Adipocyte (in vitro differentiated cells): ENCODE data around the gene SLC23A1.
A peak's percentile ranks its signal among the peaks of the same experiment; 100 is the strongest.
"Not testable (repeated sequence)": the region's sequence is repeated elsewhere in the genome, so short reads cannot be mapped to it uniquely, and the experiment has no call there.

Experiments used
- DNase-seq: peaks from one replicate; pipeline ENCODE4 v3.0.0-alpha.2; 2015; ENCODE audit warnings: low read depth
- H3K27me3 ChIP-seq: replicated peaks from 2 replicates; pipeline ENCODE4 v1.7.0; 2013; ENCODE audit warnings: mild to moderate bottlenecking, low read length, moderate library complexity; ENCODE audit not compliant: control insufficient read depth, insufficient read depth
- H3K36me3 ChIP-seq: 2 replicates; pipeline ENCODE4 v1.7.0; 2013; ENCODE audit warnings: low read length, mild to moderate bottlenecking, moderate library complexity; ENCODE audit not compliant: control insufficient read depth, insufficient read depth, severe bottlenecking
- H3K4me1 ChIP-seq: 2 replicates; pipeline ENCODE4 v1.7.0; 2013; ENCODE audit warnings: mild to moderate bottlenecking, low read length, moderate library complexity; ENCODE audit not compliant: control insufficient read depth, insufficient read depth
- H3K4me3 ChIP-seq: 2 replicates; pipeline ENCODE4 v1.7.0; 2013; ENCODE audit warnings: mild to moderate bottlenecking, low read length, moderate library complexity
- H3K9ac ChIP-seq: 2 replicates; pipeline ENCODE4 v1.7.0; 2013; ENCODE audit warnings: mild to moderate bottlenecking, low read length, moderate library complexity
- H3K9me3 ChIP-seq: 2 replicates; pipeline ENCODE4 v1.7.0; 2013; ENCODE audit warnings: mild to moderate bottlenecking, low read length, moderate library complexity; ENCODE audit not compliant: control insufficient read depth

Gene SLC23A1

GRCh38 chr5:139354186-139354585 lies 28.9 kb downstream of the SLC23A1 start:
- no peak for DNase-seq
- Histone ChIP-seq H3K4me1 (peaks cover 8% of the 10 kb centered on the region), H3K27me3 (no peaks in the 10 kb centered on the region), H3K9me3 (peaks cover 3% of the 10 kb centered on the region), H3K36me3 (peaks cover 18% of the 10 kb centered on the region), H3K4me3 (no peak overlapping the region), H3K9ac (no peak overlapping the region)

DNA sequence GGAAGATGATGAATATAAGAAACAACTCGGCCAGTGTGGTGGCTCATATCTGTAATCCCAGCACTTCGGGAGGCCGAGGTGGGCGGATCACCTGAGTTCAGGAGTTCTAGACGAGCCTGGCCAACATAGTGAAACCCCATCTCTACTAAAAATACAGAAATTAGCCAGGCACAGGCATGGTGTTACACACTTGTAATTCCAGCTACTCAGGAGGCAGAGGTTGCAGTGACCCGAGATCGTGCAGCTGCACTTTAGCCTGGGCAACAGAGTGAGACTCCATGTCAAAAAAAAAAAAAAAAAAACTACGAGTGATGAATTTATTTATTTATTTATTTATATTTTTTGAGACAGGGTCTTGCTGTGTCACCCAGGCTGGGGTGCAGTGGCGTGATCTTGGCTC lies 35.2 kb downstream of the SLC23A1 start:
- not testable (repeated sequence) for H3K36me3 ChIP-seq, H3K9me3 ChIP-seq

DNA sequence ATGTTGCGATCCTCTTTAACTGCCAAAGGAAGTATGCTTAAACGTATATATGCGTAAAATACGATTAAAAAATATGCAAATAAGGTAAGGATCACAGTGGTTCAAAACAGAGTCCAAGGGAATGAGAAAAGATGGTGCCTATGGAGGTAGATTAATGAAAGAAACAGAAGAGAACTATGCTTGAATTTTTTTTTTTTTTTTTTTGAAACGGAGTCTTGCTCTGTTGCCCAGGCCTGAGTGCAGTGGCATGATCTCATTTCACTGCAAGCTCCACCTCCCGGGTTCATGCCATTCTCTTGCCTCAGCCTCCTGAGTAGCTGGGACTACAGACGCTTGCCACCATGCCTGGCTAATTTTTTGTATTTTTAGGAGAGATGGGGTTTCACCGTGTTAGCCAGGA lies 37.7 kb downstream of the SLC23A1 start:
- H3K9ac ChIP-seq, H3K9me3 ChIP-seq, H3K27me3 ChIP-seq, DNase-seq, H3K4me3 ChIP-seq, H3K36me3 ChIP-seq: not testable (repeated sequence)
- peaks cover 33% of the 10 kb centered on the region for H3K4me1 ChIP-seq

More for the DNA sequence above, 35.2 kb downstream of the SLC23A1 start:
- not testable (repeated sequence) for H3K27me3 ChIP-seq, H3K9ac ChIP-seq, DNase-seq, H3K4me3 ChIP-seq
- H3K4me1 ChIP-seq = peaks cover 21% of the 10 kb centered on the region

- Histone ChIP-seq H3K9ac (no peak overlapping the region), H3K9me3 (no peaks in the 10 kb centered on the region), H3K27me3 (no peaks in the 10 kb centered on the region), H3K36me3 (no peaks in the 10 kb centered on the region), H3K4me1 (peaks cover 28% of the 10 kb centered on the region), H3K4me3 (peak overlapping the region; percentile 100)
- DNase-seq = no peak
Observed at GRCh38 chr5:139344177-139344576, 38.9 kb downstream of the SLC23A1 start.

GRCh38 chr5:139343476-139343875 lies 39.6 kb downstream of the SLC23A1 start:
- no peaks in the 10 kb centered on the region for H3K36me3 ChIP-seq
- H3K4me1 ChIP-seq = peaks cover 28% of the 10 kb centered on the region
- H3K9ac ChIP-seq = peak overlapping the region; percentile 100
- H3K27me3 ChIP-seq = no peaks in the 10 kb centered on the region
- DNase-seq = no peak
- H3K4me3 ChIP-seq = peak overlapping the region; percentile 100
- H3K9me3 ChIP-seq = no peaks in the 10 kb centered on the region

GRCh38 chr5:139342423-139342723 lies 40.7 kb downstream of the SLC23A1 start:
- H3K36me3 ChIP-seq = no peaks in the 10 kb centered on the region
- DNase-seq = no peak
- peak overlapping the region; percentile 100 for H3K9ac ChIP-seq
- H3K9me3 ChIP-seq = no peaks in the 10 kb centered on the region
- H3K27me3 ChIP-seq = no peaks in the 10 kb centered on the region
- H3K4me3 ChIP-seq = peak overlapping the region; percentile 100
- H3K4me1 ChIP-seq = peaks cover 28% of the 10 kb centered on the region

- H3K9ac ChIP-seq = peak within 1 kb of the TSS; percentile 100
- H3K4me3 ChIP-seq = peak within 1 kb of the TSS; percentile 100
- H3K4me1 ChIP-seq = peaks cover 28% of the 10 kb centered on the region
- H3K9me3 ChIP-seq = no peaks in the 10 kb centered on the region
- no peaks in the 10 kb centered on the region for H3K36me3 ChIP-seq
- H3K27me3 ChIP-seq = no peaks in the 10 kb centered on the region
- DNase-seq = peak; percentile 98
Observed at GRCh38 chr5:139341689-139342422, 41.2 kb downstream of the SLC23A1 start, which contains the start of gene PAIP2. Gene PAIP2 (plus strand): TSS chr5:139341854. CDS start chr5:139363785, 21,931 bp downstream.

GRCh38 chr5:139341187-139341688 lies 41.9 kb downstream of the SLC23A1 start:
- no peaks in the 10 kb centered on the region for H3K27me3 ChIP-seq
- peaks cover 33% of the 10 kb centered on the region for H3K4me1 ChIP-seq
- no peak for DNase-seq
- peak overlapping the region; percentile 100 for H3K9ac ChIP-seq
- no peaks in the 10 kb centered on the region for H3K9me3 ChIP-seq
- H3K4me3 ChIP-seq = peak overlapping the region; percentile 100
- no peaks in the 10 kb centered on the region for H3K36me3 ChIP-seq

DNA sequence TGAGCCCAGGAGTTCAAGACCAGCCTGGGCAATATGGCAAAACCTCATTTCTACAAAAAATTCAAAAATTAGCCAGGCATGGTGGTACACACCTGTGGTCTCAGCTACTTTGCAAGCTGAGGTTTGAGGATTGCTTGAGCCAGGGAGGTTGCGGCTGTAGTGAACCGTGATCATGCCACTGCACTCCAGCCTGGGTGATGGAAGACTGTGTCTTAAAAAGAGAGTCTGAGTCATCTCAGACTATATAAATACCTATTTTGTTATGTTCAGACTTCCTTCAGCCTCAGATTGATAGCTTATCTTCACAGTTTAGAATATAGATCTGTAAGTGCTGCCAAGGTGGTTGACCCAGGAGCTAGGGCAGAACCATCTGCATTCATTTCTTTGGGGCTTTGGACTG lies 43.0 kb downstream of the SLC23A1 start:
- H3K9me3 ChIP-seq = no peaks in the 10 kb centered on the region
- H3K4me1 ChIP-seq = peaks cover 37% of the 10 kb centered on the region
- H3K36me3 ChIP-seq = no peaks in the 10 kb centered on the region
- no peaks in the 10 kb centered on the region for H3K27me3 ChIP-seq
- H3K4me3 ChIP-seq = no peak overlapping the region
- H3K9ac ChIP-seq = no peak overlapping the region
- DNase-seq = no peak

DNA sequence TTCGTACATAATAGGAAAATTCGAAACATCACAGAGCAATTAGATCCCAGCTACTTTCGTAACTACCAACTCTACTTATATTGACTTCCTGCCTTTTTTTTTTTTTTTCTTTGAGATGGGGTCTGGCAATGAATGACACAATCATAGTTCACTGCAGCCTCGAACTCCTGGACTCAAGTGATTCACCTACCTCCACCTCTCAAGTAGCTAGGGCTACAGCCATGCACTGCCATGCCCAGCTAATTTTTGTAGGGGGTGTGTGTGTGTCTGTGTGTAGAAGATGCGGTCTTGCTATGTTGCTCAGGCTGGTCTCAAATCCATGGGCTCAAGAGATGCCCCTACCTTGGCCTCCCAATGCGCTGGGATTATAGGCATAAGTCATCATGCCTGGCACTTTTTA lies 47.3 kb downstream of the SLC23A1 start:
- Histone ChIP-seq H3K9ac (no peak overlapping the region), H3K4me3 (no peak overlapping the region), H3K4me1 (peaks cover 21% of the 10 kb centered on the region), H3K36me3 (peaks cover 19% of the 10 kb centered on the region), H3K27me3 (no peaks in the 10 kb centered on the region), H3K9me3 (no peaks in the 10 kb centered on the region)
- DNase-seq = peak; percentile 10
